GM04503 (cell line): ENCODE data around the gene PRKAR1A.
"Not testable (repeated sequence)": the region's sequence is repeated elsewhere in the genome, so short reads cannot be mapped to it uniquely, and the experiment has no call there.

Experiments used
- DNase-seq: peaks from one replicate; pipeline ENCODE4 v3.0.0-alpha.2; 2012; ENCODE audit warnings: low read depth

The PRKAR1A gene

DNA sequence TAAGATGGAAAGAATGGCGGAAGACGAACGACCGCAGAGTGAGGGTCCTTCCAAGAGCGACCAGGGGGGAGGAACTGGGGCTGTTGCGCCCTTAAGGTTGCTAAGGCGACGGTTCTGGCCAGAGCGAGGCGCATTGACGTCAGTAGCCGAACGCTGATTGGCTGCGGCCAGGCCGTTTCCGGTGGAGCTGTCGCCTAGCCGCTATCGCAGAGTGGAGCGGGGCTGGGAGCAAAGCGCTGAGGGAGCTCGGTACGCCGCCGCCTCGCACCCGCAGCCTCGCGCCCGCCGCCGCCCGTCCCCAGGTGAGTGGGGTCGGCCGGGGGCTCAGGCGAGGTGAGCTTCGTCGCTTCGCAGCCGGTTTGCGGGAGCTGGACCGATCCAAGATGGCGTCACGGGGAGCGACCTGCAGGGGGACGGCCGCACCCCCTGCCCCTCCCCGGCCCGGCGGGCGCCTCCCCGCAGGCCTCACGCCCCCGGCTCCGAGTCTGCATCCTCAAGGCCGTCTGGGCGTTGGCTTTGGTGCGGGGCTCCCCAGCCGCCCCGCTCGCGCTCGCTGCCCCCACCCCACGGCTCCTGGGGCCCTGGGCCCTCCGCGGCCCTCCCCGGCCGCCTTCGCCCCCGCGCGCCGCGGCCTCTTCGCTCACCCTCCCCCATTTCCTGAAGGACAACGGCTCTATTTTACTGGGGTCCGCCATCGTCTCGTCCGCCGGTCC, at the start of gene PRKAR1A:
PRKAR1A (plus strand) TSS at position 184 of the 713 bp plus-strand sequence. CDS start 2,970 bp downstream, outside the sequence.
- DNase-seq = peak; percentile 61

DNA sequence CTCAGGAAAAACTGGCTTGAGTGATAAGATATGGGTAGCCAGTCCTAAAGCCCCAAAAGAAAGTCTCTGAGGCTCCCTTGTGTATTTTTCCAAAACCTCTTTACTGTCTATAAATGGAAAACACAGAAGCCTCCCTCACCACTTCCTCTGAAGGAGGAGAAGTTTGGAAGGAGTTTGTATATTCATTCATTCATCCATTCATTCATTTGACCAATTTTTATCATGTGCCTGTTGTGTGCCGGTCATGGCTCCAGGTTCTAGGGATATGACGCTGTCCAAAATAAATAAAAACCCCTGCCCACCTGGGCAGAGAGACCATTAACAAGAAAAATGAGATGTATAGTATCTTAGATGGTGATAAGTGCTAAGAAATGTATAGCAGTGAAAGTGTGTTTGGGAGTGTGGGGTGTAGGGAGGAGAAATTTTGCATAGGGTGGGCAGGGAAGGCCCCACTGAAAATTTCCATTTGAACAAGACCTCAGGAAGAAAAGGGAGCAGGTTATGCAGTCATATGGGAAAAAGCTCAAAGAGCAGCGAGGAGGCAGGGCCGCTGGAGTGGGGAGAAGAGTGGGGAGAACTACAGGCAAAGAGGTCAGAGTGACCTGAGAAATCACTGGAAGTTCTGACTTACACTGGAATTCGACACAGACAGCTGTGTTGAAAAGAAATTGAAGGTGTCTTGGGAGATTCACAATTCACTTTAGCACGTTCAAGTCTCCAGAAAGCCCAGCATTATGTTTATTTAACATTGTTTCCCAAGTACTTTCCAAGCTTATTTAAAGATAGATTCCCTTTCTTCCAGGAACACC, 48.8 kb upstream of the PRKAR1A start:
- no peak for DNase-seq

DNA sequence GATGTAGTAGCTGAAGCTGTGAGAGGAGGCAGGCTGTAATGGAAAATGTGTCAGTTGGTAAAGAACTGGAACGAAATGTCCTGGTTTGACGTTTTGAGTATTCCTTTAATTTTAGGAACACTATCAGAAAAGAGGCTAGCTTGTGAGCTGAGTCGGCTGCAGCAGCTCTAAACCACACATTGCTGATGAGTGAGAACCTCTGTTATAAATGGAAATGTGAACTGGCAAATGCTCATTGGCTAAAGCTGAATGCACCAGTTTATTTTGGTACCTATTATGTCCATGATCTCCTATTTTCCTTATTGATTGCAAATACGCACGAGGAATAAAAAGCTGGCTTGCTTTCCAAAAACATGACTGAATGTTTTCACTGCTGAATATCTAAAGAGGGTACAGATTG, 43.9 kb upstream of the PRKAR1A start:
- DNase-seq = no peak

DNA sequence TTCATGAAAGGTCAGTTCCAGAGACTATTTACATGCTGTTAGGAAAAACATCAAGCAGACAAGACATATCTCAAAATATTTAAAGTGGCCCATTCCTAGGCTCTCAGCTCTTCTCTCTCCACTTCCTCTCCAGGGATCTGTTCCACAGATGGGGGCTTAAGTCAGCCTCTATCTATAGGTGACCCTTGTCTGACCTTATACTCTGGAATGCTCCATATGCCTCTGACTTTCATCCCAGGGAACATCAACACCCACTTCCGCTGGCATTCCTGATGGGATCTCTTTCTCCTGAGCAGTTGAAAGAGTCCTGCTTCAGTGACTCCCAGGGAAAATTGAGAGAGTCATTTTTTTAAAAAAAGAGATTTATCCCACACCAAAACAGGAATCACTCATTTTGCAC, 43.4 kb upstream of the PRKAR1A start:
- DNase-seq = no peak

DNA sequence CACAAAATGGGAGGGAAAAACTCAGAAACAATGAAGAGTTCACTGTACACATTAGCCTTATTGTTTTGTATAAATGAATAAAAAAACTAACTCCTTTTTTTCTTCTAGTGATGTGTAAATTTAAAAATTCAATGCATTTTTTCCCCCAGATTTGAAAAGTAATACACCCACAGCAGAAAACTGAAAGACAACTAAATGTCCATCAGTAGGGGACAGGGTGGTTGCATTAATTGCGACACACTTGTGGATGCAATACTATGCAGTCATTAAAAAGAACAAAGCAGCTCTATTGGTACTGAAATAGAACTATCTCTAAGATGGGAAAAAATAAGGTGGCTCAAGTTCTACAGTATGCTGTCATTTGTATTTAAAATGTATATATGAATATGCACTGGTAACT, 41.3 kb upstream of the PRKAR1A start:
- no peak for DNase-seq

DNA sequence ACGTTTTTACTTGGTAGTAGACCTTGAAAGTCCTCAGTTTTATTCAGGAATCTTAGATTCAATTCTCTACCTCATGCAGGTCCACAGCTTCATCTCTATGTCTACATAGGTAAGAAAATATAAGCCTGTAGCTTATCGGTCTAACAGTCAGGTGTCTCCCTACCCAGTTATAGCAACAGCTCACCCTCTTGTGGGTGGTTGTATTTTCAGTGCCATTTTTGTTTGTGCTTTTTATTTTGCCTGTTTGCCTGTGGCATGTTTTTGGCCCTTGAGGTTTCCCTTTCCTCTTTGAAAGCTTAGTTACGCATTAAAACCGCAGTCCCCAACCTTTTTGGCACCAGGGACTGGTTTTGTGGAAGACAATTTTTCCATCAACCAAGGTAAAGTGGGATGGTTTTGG, 31.3 kb upstream of the PRKAR1A start:
- no peak for DNase-seq

DNA sequence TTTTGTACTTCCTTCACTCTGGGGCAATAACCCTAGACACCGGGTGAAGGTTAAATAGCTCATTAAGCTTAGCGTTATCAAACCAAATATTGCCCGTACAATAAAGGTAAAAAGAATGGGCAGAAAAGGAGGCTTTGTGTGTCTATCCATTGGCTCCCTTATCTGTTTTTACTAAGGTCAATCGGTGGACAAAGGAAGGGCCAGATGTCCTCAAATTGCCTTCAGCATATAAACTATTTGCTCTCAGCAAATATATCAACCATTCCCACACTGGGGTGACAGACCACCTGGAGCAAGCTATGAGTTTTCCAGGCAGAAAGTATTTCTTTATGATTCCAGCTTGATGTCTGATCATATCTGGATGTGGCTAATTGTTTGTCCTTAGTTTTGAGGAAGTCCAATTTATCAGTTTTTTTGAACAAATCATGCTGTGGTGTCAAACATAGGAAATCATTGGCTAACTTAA, 29.6 kb upstream of the PRKAR1A start:
- no peak for DNase-seq

DNA sequence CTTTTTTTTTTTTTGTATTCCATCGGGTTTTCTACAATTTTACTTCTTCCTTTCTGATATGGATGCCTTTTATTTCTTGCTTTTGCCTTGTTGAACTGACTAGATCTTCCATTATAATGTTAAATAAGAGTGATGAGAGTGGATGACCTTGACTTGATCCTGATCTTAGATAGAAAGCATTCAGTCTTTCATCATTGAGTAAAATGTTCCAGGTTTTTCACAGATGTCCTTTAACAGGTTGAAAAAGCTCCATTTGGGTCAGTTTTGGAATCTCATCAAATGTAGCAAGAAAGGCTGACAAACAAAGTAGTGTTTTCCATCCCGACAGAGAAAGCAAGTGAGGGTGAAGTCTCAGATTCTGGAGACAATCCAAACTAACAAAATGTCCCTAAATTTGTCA, 27.8 kb upstream of the PRKAR1A start:
- DNase-seq = no peak

DNA sequence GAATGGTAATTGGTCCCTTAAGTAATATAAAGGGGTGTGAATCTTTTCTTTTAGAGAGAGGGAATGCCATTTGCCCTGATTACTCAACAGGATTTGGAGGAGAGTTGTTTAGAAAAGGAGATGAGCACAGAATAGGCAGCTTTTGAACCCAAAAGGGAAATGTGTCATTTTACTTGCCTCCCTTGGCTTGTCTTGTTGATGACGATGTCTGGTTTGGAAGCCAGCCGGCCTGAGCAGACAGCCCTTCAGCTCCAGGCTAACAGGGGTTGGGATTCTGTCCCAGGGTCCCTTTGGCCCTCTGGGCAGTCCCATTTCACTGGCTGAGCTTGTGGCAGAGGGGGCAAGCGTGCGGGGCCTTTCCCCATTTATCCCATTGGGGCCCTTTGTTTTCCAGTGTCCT, 22.3 kb upstream of the PRKAR1A start:
- no peak for DNase-seq

DNA sequence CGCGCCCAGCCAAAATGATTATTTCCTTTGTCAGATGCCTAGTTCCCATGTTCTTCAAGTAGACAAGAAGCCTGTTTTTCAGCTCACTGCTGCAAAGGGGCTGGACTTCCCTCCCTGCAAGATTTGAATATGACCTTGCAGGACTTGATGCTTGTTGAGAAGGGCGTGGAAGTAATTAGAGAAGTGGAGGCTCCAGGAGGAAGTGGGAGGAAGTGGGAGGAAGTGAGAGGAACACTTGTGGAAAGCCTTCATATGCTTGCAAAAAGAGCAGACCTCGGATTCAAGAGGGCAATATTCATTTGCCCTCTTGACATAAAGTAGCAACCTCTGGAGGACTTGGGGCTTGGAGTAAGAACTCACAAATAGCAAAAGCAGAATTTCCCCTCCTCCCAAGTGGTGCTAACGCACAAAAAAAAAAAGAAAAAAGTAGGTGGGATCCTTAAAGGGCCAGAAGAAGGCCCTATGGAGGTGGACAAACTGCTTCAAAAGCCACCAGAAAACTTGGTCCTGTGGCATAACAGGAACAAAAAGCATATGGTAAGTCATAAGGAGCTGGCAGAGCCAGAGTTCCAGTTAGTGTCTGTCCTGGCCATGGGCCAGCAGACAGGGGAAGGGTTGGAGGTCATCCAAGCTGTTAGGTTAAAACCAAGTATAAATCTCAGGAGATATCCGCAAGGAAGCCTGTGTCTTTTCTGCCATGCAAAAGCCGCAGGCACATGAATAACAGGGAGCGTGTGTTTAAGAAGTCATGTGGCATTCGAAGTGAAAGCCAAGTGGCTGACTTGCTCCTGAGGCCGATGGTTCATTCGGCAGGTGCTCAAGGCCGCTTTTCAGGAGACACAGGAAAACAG, 20.6 kb upstream of the PRKAR1A start:
- DNase-seq = no peak

DNA sequence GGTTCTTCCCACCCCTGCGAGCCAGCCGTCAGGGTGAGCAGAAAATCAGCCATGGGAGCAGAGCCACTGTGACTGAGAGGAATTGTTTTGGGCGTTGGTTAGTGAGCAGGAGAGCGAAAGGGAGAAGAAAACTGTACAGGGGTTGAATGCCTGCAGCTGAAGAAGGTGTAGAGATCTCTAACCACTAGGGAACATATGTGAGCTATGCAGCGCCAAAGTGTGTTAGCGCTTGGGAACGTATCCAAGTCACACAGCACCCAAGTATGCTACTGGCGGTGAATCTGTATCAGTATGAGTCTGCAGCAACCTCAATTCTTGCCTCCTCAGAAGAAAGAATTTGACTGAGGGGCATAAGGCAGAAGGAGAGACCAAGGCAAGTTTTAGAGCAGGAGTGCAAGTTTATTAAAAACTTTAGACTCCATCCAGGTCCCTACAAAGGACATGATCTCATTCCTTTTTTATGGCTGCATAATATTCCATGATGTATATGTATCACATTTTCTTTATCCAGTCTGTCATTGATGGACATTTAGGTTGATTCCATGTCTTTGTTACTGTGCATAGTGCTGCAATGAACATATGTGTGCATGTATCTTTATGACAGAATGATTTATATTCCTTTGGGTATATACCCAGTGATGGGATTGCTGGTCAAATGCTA, 19.7 kb upstream of the PRKAR1A start:
- not testable (repeated sequence) for DNase-seq

DNA sequence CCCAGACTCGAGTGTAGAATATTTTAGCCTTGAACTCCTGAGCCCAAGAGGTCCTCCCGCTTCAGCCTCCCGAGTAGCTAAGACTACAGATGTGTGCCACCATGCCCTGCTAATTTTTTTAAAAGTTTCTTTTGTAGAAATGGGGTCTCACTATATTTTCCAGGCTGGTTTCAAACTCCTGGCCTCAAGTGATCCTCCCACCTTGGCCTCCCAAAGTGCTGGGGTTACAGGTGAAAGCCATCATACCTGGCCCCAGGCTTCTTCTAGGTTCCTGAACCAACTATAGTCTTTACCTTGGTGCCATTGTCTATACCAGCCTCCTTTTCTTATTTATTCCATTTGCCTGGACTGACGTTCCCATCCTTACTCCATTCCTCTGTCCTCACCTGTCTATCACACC, 17.1 kb upstream of the PRKAR1A start:
- DNase-seq = no peak

DNA sequence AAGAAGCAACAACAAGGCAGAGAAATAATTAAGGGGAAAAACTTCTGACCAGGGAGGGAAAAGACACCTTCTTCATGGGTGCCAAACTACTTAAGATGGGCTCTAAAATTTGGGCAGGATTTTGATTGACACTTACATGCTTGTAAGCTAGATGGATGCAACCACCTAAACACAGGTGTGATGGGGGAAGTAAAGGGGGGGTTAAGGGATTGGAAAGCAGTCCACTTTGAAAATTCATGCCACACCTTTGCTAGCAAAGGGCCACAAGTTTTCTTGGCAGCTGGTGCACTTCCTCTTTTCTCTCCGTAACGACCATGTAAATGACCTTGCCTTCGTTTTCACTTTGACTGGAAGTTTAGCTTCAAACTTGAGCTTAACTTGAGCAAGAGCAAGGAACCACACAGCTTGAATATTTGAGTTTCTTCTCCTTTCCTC, 14.3 kb upstream of the PRKAR1A start:
- DNase-seq = no peak

DNA sequence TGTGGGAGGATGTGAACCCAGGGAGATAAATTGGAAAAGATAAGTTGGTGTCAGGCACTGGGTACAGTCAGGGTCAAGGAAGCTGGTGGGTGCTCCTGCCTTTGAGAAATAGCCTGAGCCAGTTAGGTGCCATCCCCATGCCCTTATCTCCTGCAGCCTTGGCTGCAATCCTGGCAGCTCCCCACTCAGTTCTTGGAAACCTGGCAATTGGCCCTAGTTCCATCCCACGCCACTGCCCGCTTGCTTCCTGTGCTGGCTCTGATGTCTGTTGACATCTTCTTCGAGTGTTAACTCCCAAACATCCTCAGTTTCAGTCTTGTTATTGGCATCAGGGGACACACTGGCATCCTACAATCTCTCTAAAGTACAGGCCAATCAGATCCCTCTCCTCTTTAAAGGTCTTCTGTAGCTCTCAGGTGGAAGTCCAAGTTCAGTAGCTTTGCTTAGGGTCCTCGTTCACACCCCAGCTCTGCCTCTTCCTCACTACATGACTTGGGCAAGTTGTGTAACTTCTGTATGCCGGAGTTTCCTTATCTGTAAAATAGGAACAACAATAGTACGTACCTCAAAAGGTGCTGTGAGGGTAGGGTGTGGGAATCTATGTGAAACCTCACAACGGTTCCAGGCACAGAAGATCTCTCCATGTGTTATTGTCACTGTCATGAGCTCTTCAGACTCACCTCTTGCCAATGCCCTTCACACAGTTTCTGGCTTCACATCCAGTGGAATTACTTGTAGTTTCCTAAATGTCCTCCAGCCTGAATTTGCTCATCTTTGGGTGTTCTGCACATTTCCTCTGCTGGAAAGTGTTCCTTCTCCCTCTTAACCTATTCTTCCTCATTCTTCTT, 13.5 kb upstream of the PRKAR1A start:
- DNase-seq = no peak

DNA sequence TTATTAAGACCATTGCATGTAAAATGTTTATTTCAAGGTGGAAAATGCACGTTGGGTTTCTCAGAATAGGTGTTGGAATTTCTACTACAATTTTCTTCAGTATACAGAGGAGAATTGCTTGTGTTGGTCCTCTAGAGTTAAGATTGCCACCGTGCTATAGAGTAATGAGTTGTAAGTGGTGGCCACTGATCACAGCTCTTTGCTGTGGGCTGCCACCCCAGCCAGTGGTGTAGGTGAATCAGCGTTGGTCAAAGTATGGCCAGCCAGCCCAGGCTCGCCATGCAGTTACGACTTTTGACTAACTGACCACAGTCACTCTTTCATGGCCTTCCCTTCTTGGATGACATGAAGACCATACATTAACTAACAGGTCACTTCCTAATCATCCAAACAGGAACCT, 12.6 kb upstream of the PRKAR1A start:
- DNase-seq = no peak

DNA sequence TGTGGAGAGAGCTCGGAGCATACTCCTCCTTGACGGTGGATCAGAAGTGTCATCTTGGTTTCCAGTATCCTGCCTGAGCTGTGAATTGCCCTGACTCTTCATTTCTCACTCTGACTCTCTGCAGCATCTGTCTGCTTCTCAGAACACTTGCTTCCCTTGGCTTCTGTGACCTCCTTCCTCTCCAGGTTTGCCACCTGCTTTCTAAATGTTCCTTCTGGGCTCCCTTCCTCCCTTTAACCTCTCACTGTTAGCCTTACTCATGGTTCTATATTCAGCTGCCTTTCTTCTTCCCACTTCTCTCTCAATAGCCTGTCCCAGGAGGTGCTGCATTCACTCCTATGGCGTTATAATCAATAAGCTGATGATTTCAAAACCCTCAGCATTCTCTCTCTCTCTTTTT, 11.2 kb upstream of the PRKAR1A start:
- DNase-seq = no peak

DNA sequence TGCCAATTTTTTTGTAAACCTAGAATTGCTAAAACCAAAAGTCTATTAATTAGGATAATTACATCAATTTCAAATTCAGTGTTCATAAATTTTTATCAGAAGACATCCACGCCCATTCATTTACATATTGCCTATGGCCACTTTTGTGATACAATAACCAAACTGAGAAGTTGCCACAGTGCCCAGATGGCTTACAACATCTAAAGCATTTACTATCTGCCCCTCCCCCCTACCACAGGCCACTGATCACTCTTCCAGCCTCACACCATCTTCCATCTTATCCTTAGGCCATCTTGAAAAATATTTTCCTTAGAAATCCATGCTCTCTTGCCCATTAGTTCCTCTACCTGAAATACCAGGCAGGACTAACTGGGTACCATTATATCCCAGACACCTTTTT, 6.3 kb upstream of the PRKAR1A start:
- DNase-seq = no peak

DNA sequence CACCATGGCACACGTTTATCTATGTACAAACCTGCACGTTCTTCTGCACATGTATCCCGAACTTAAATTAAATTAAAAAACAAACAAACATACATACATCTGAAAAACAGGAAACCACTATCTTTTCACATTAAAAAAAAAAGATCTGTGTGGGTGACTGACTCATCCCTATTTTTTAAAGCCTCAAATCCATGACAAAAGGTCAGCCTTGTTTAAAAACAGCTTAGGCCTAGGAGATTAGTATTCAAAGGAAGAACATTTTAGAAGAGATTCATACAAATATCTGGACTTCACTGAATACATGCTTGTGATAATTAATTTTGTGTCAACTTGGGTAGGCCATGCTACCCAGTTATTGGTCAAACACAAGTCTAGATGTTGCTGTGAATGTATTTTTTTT, 4.7 kb upstream of the PRKAR1A start:
- DNase-seq = no peak

DNA sequence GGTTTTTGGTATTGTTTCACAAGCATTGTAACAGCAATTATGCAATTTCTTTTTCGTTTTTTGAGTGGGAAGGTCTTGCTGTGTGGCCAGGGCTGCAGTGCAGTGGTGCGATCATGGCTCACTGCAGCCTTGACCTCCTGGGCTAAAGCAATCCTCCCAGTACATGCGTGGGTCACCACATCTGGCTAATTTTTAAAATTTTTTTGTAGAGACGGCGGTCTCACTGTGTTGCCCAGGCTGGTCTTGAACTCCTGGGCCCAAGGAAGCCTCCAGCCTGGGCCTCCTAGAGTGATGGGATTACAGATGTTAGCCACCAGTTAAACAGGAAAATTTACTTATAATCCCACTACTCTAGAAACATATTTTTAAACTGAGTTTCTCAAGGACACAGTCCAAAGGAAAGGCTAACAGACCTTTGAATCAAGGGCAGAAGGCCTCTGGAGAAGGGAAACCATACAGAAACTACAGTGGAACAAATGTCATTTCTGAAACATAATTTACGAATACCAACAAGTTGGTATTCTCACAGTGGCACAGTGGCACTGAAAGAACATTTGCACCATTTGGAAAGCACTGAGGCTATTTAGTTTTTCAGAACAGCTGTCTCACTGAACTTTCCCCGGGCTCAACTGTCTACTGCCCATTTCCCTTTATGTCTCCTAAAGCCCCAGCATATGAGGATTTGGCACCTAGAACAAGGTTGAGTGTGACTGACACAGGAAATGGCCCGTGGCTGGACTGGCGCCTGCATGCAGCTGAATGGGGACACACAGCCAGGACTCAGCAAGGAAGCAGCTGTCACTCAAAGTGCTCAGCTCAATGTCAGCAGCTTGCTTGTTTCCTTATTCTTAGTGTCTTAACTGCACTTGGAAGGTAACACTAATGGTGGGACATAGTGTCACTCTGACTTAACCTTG, 2.8 kb upstream of the PRKAR1A start:
- DNase-seq = no peak

DNA sequence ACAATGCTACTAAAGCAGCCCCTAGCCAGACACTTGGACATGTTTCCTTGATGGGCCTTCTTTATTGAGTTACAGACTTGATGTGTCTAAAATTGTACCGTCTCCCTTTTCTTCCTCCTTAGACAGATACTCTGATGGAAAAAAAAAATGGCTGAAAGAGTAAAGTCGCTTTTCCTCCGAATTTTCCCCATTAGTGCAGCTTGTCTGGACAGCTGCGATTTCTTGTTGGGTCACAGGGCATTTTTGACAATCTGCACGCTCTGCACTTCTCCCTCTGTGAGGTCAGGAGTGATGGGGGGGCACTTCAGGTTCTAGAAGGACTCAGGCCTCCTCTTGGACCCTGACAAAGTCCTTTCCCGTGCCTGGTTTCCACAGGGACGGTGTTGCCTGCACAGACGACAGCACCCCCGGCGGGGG, 968 bp upstream of the PRKAR1A start:
- no peak for DNase-seq
